Glutamatergic neuron (in vitro differentiated cells): ENCODE data around the gene TMEM213. TPM values are rescaled to one million over a fixed set of nuclear protein-coding genes. Genes with fewer than 3 reads are reported as not detected.

ENCODE experiments used
- DNase-seq: peaks from one replicate; pipeline ENCODE4 v3.0.0; 2022
- H3K27ac Mint-ChIP-seq: one replicate; pipeline ENCODE4 v1.8.0; 2020; ENCODE audit warnings: mild to moderate bottlenecking, mixed read lengths, inconsistent platforms; ENCODE audit not compliant: unreplicated experiment
- H3K27me3 Mint-ChIP-seq: one replicate; pipeline ENCODE4 v1.8.0; 2020; ENCODE audit warnings: mild to moderate bottlenecking, moderate library complexity, mixed read lengths, inconsistent platforms; ENCODE audit not compliant: unreplicated experiment
- H3K36me3 Mint-ChIP-seq: one replicate; pipeline ENCODE4 v1.8.0; 2020; ENCODE audit warnings: mild to moderate bottlenecking, mixed read lengths, inconsistent platforms; ENCODE audit not compliant: unreplicated experiment
- H3K4me1 Mint-ChIP-seq: one replicate; pipeline ENCODE4 v1.8.0; 2020; ENCODE audit warnings: mild to moderate bottlenecking, low read depth, mixed read lengths, inconsistent platforms; ENCODE audit not compliant: unreplicated experiment
- H3K4me3 Mint-ChIP-seq: one replicate; pipeline ENCODE4 v1.8.0; 2020; ENCODE audit warnings: mild to moderate bottlenecking, mixed read lengths, inconsistent platforms; ENCODE audit not compliant: unreplicated experiment
- H3K9me3 Mint-ChIP-seq: one replicate; pipeline ENCODE4 v1.8.0; 2020; ENCODE audit warnings: mild to moderate bottlenecking, moderate library complexity, mixed read lengths, inconsistent platforms; ENCODE audit not compliant: unreplicated experiment
- long read RNA-seq: library from polyadenylated mRNA; unstranded; transcript quantifications from one replicate; pipeline ENCODE4 v2.0.0, GENCODE V29; 2020; ENCODE audit not compliant: unreplicated experiment
- total RNA-seq: library from RNA; stranded (reverse); fragmentation: NEBNext Ultra II Directional; extraction: Animal tissue kit (Norgen Biotek cat#: 25700); gene quantifications from one replicate; pipeline ENCODE4 v1.2.1, GENCODE V29; 2021; ENCODE audit not compliant: unreplicated experiment
- TF ChIP-seq, protein P1 (sequence below): fragments of 200-600 bp; sonication (generic); IDR thresholded peaks from one replicate; pipeline ENCODE4 v1.5.0; 2021; ENCODE audit not compliant: partially characterized antibody, unreplicated experiment

The TMEM213 gene, protein sequence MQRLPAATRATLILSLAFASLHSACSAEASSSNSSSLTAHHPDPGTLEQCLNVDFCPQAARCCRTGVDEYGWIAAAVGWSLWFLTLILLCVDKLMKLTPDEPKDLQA
- not detected for total RNA-seq
- long read RNA-seq: 0 reads

DNA sequence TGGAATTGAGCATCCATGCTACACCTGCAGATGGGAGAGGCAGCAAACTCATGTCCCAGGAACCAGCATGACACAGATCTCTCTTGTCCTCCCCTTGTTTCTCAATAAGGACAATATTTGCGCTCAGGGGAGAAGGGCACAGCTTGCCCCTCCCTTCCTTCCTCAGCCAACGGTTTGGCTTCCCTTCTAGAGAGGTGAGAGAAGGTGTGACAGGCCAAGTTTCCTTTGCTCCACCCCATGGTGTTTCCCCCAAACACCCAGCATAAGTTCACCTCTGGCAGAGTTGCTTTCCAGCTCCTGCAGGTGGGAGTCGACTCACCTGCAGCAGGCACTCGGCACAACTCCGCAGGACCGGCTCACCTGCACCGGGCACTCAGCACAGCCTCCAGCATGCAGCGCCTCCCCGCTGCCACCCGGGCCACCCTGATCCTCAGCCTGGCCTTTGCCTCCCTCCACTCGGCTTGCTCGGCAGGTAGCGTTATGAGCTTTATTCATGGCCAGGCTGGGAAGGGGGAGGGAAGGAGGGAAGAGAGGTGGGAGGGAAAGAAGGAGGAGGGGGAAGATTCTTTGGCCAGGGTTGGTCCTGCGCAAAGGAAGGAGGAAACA is at the start of gene TMEM213, which contains the start of gene ATP6V0A4:
Gene TMEM213, plus strand, starts transcription at position 280 of the 606 bp plus-strand sequence. Its CDS starts 111 bp downstream, at position 391.
Gene ATP6V0A4, minus strand, starts transcription at position 482 of the 606 bp plus-strand sequence. CDS start 26,949 bp downstream, outside the sequence.
- H3K27me3 Mint-ChIP-seq: peaks cover 10% of the 10 kb centered on the region
- H3K36me3 Mint-ChIP-seq: no peaks in the 10 kb centered on the region
- no peak within 1 kb of the TSS for H3K4me3 Mint-ChIP-seq
- TF ChIP-seq, protein P1, sequence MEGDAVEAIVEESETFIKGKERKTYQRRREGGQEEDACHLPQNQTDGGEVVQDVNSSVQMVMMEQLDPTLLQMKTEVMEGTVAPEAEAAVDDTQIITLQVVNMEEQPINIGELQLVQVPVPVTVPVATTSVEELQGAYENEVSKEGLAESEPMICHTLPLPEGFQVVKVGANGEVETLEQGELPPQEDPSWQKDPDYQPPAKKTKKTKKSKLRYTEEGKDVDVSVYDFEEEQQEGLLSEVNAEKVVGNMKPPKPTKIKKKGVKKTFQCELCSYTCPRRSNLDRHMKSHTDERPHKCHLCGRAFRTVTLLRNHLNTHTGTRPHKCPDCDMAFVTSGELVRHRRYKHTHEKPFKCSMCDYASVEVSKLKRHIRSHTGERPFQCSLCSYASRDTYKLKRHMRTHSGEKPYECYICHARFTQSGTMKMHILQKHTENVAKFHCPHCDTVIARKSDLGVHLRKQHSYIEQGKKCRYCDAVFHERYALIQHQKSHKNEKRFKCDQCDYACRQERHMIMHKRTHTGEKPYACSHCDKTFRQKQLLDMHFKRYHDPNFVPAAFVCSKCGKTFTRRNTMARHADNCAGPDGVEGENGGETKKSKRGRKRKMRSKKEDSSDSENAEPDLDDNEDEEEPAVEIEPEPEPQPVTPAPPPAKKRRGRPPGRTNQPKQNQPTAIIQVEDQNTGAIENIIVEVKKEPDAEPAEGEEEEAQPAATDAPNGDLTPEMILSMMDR: no peak
- no peak within 1 kb of the TSS for H3K27ac Mint-ChIP-seq
- DNase-seq: no peak
- peaks cover 2% of the 10 kb centered on the region for H3K9me3 Mint-ChIP-seq
- H3K4me1 Mint-ChIP-seq: no peaks in the 10 kb centered on the region

DNA sequence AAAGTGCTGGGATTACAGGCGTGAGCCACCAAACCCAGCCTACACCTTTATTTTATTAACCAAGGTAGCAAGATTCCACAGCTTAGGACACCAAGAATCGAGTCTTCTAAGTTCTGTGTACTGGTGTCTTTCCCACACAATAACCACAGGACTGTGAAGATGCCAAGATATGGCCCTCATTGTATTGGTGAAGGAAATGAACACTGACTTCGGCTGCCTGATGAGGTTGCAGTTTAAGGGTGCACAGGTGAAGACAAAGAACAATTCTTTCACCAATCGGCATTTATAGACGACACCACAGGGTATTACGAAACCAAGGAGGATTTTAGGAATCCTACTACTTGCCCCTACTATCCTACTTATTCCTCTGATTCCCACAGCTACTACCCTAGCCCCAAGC is 49.1 kb upstream of the TMEM213 start:
- no peak for DNase-seq
- Mint-ChIP-seq H3K4me3 (no peak overlapping the region), H3K27ac (no peak overlapping the region), H3K27me3 (peaks cover 5% of the 10 kb centered on the region), H3K9me3 (no peaks in the 10 kb centered on the region), H3K36me3 (no peaks in the 10 kb centered on the region), H3K4me1 (peaks cover 11% of the 10 kb centered on the region)
- TF ChIP-seq, protein P1: no peak

DNA sequence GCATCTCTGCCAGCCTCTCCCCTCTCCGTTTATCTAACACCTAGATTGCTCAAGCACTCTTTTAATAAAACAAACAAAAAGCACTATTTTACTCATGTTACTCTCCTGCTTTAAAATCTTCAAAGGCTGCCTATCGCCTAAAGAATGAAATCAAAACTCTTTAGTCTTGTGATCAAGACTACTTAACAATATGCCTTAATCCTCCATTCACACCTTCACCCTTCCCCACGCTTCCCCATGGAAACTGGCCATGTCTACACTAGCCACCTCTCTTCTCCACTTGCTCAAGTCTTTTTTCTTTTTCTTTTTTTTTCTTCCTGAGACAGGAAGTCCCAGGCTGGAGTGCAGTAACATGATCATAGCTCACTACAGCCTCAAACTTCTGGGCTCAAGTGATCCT is 47.8 kb upstream of the TMEM213 start:
- H3K9me3 Mint-ChIP-seq: peaks cover 2% of the 10 kb centered on the region
- no peak overlapping the region for H3K27ac Mint-ChIP-seq
- H3K36me3 Mint-ChIP-seq: no peaks in the 10 kb centered on the region
- peaks cover 5% of the 10 kb centered on the region for H3K27me3 Mint-ChIP-seq
- TF ChIP-seq, protein P1: no peak
- H3K4me3 Mint-ChIP-seq: no peak overlapping the region
- H3K4me1 Mint-ChIP-seq: peaks cover 11% of the 10 kb centered on the region
- DNase-seq: no peak

DNA sequence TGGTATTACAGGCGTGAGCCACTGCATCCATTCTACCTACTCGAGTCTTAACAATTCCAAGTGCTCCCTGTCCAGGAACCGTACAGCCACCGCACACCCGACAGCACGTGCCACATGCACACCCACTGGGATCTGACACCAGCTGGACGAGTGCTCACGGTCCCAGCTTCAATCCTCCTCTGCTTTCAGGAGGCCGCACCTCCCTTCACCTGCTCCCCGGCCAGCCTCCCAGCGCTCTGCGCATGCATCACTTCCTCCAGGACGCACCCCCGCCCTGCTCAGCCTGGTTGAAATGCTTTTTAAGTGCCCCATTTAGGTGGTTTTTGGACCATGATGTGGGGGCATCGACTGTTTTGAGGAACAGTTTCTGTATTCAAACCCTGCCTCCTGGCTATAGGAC is 47.3 kb upstream of the TMEM213 start:
- Mint-ChIP-seq H3K27me3 (peaks cover 5% of the 10 kb centered on the region), H3K9me3 (peaks cover 2% of the 10 kb centered on the region), H3K4me3 (no peak overlapping the region), H3K27ac (no peak overlapping the region), H3K36me3 (no peaks in the 10 kb centered on the region), H3K4me1 (peaks cover 11% of the 10 kb centered on the region)
- no peak for DNase-seq
- TF ChIP-seq, protein P1: no peak

DNA sequence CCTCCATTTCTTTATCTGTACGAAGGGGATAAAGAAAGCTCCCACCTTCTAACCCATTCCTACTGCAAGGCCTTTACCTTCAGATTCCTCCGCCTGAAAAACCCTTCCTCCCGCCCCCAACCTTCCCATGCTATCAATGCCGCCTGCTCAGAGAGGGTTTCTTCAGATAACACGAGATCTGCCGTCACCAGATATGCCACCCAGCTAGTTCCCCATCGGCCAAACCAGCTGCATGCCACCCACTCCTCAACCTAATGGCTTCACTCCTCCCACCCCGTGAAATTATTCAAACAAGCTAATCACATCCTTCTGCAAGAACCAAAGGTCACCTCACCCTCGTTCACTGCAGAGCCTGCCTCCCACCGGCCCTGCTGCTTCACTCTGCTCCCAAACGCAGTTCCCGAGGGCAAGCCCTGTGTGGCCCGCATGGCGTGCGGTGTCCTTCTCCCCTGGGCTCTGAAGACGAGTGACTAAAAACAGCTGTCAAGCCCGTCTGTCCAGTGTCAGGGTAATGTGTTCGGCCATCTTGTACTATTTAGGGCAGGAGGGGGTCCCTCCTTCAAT is 46.8 kb upstream of the TMEM213 start:
- peaks cover 5% of the 10 kb centered on the region for H3K27me3 Mint-ChIP-seq
- DNase-seq: no peak
- peaks cover 2% of the 10 kb centered on the region for H3K9me3 Mint-ChIP-seq
- H3K4me3 Mint-ChIP-seq: no peak overlapping the region
- TF ChIP-seq, protein P1: no peak
- no peak overlapping the region for H3K27ac Mint-ChIP-seq
- peaks cover 14% of the 10 kb centered on the region for H3K4me1 Mint-ChIP-seq
- H3K36me3 Mint-ChIP-seq: no peaks in the 10 kb centered on the region
